Vagina (tissue), 2 donors: ENCODE data around the gene MYO9A. TPM values are rescaled to one million over a fixed set of nuclear protein-coding genes. Genes with fewer than 3 reads are reported as not detected.
"Not testable (repeated sequence)": the region's sequence is repeated elsewhere in the genome, so short reads cannot be mapped to it uniquely, and the experiment has no call there.

ENCODE experiments used
- DNase-seq, 2 donors: peaks; one replicate each; pipeline ENCODE4 v3.0.0-alpha.2; 2017; ENCODE audit errors: extremely low spot score in 2 of 2
- H3K27ac ChIP-seq: fragments of 200-600 bp; sonication (generic); one replicate; pipeline ENCODE4 v1.5.1; 2019
- H3K27me3 ChIP-seq: fragments of 200-600 bp; sonication (generic); one replicate; pipeline ENCODE4 v1.5.1; 2019
- H3K36me3 ChIP-seq, 2 donors: fragments of 200-600 bp; sonication (generic); one replicate each; pipeline ENCODE4 v1.5.1; 2017 to 2019
- H3K4me1 ChIP-seq: fragments of 200-600 bp; sonication (generic); one replicate; pipeline ENCODE4 v1.5.1; 2019
- H3K4me3 ChIP-seq, 2 donors: fragments of 200-600 bp; sonication (generic); 1 replicate in 1 of 2; 2 replicates in 1 of 2; pipeline ENCODE4 v1.5.1; 2016 to 2019
- H3K9me3 ChIP-seq: fragments of 200-600 bp; sonication (generic); one replicate; pipeline ENCODE4 v1.5.1; 2019
- CTCF ChIP-seq, 3 experiments: fragments of 450-650 bp in 2 of 3; fragments of 200-600 bp in 1 of 3; sonication (generic) in 1 of 3; IDR thresholded peaks; one replicate each; pipeline ENCODE4 v1.5.1; 2017 to 2019; ENCODE audit warnings: antibody characterized with exemption in 3 of 3, mild to moderate bottlenecking in 2 of 3, moderate library complexity in 2 of 3
- POLR2A ChIP-seq, 2 donors: fragments of 450-650 bp; IDR thresholded peaks; one replicate each; pipeline ENCODE4 v1.6.1; 2017; ENCODE audit warnings: antibody characterized with exemption in 2 of 2, mild to moderate bottlenecking in 2 of 2, moderate library complexity in 2 of 2
- POLR2AphosphoS5 ChIP-seq, 2 donors: sonication (generic); formaldehyde crosslinking; IDR thresholded peaks; one replicate each; pipeline ENCODE4 v1.9.0; 2017; ENCODE audit warnings: antibody characterized with exemption in 2 of 2, mild to moderate bottlenecking in 2 of 2, low read depth in 1 of 2; ENCODE audit not compliant: insufficient read depth in 1 of 2
- intact Hi-C: fragments of 100-400 bp; cut with DNase I; formaldehyde crosslinking; loops from one replicate; pipeline ENCODE4 v1.15.1; 2023
- total RNA-seq: library from RNA; depleted of rRNA; stranded (reverse); fragments of >200 nt; gene quantifications from one replicate; pipeline ENCODE4 v1.2.3, GENCODE V29; 2016

MYO9A gene
- total RNA-seq, 1 donor from 2014 or later = 50.3 TPM

- intact Hi-C loops = no loop called here
- no peaks in the 10 kb centered on the region for H3K36me3 ChIP-seq
- H3K4me1 ChIP-seq = peaks cover 9% of the 10 kb centered on the region
- no peak overlapping the region for H3K4me3 ChIP-seq
- no peaks in the 10 kb centered on the region for H3K27me3 ChIP-seq
- no peaks in the 10 kb centered on the region for H3K9me3 ChIP-seq
- TF ChIP-seq POLR2A (IDR thresholded peaks at IDR 0.05) (no peak), POLR2AphosphoS5 (IDR thresholded peaks at IDR 0.05; ENCODE audit: insufficient read depth in 1 of 2, low read depth in 1 of 2) (no peak), CTCF (IDR thresholded peaks at IDR 0.05) (no peak)
- no peak for DNase-seq
- H3K27ac ChIP-seq = no peak overlapping the region
Measured at GRCh38 chr15:72077950-72078349, 40.0 kb downstream of the MYO9A start.

DNA sequence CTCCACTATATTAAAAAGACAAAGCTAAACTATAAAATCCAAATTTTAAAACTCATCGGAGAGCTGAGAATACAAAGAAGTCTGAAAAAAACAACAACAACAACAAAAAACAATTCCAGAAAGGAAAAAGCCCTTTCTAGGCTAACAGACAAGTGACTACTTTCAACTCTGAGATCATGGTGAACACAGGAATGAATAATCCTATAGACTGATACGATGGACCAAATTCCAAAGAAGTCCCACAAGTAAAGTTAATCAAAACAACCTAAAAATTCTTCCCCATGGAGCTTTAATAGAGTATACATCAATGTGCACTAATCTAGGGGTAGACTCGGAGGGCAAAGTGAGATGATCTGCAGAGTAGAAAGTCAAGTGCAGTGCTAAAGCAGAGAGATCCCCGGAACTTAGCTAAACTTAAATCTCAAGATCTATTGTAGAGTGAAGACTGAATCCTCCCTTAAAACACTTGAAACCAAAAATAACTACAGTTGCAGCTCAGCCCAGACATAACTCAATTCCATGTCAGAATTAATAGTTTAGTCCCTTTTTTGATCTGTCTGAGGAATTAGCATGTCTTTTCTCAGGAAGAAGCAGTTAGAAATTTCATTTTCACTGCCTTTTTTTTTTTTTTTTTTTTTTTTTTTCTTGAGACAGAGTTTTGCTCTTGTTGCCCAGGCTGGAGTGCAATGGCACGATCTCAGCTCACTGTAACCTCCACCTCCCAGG, 43.5 kb downstream of the MYO9A start:
- no peaks in the 10 kb centered on the region for H3K27me3 ChIP-seq
- intact Hi-C loops = no loop called here
- peaks cover 17% of the 10 kb centered on the region for H3K4me1 ChIP-seq
- DNase-seq = no peak
- no peaks in the 10 kb centered on the region for H3K36me3 ChIP-seq
- TF ChIP-seq CTCF (IDR thresholded peaks at IDR 0.05) (no peak), POLR2AphosphoS5 (IDR thresholded peaks at IDR 0.05; ENCODE audit: insufficient read depth in 1 of 2, low read depth in 1 of 2) (no peak), POLR2A (IDR thresholded peaks at IDR 0.05) (no peak)
- no peaks in the 10 kb centered on the region for H3K9me3 ChIP-seq
- no peak overlapping the region for H3K27ac ChIP-seq
- no peak overlapping the region for H3K4me3 ChIP-seq

GRCh38 chr15:72071448-72071825, 46.5 kb downstream of the MYO9A start:
- H3K36me3 ChIP-seq, DNase-seq, H3K27ac ChIP-seq, intact Hi-C loops, H3K4me3 ChIP-seq, H3K9me3 ChIP-seq, H3K27me3 ChIP-seq: not testable (repeated sequence)
- peaks cover 17% of the 10 kb centered on the region for H3K4me1 ChIP-seq

DNA sequence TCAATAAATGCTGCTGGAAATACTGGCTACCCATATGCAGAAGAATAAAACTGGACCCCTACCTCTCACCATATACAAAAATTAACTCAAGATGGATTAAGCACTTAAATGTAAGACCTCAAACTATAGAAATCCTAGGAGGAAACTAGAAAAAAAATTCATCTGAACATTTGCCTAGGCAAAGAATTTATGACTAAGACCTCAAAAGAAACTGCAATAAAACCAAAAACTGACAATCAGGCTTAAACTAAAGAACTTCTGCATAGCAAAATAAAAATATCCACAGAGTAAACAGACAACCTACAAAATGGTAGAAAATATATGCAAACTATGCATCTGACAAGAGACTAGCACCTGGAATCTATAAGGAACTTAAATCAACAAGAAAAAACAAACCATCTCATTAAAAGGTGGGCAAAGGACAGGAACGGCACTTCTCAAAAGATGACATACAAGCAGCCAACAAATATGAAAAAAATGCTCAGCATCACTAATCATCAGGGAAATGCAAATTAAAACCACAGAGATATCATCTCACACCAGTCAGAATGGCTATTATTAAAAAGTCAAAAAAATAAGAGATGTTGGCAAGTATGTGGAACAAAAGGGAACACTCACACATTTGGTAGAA, 47.0 kb downstream of the MYO9A start:
- no peak for DNase-seq
- Histone ChIP-seq H3K27me3 (no peaks in the 10 kb centered on the region), H3K4me1 (peaks cover 17% of the 10 kb centered on the region), H3K27ac (no peak overlapping the region), H3K9me3 (no peaks in the 10 kb centered on the region), H3K36me3 (no peaks in the 10 kb centered on the region), H3K4me3 (no peak overlapping the region)
- intact Hi-C loops = no loop called here
- no peak for TF ChIP-seq POLR2AphosphoS5 (IDR thresholded peaks at IDR 0.05; ENCODE audit: insufficient read depth in 1 of 2, low read depth in 1 of 2)

DNA sequence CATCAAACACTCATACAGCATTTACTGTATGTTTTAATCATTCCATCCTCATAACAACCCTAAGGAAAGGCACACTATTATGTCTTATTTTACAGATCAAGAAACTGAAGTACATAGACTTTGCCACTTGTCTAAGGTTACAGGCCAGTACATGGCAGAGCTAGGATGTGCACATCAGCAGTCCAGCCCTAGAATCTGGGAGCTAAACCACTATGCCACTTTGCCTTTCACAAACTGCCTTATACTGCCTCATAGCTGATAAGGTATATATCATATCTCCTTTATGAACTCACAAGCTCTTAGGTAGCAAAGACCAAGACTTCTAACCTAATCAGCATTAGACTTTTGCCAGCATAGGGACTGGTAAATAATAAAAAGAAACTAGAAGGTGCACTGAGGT, 49.1 kb downstream of the MYO9A start:
- no peak for DNase-seq
- H3K27ac ChIP-seq = no peak overlapping the region
- H3K9me3 ChIP-seq = no peaks in the 10 kb centered on the region
- intact Hi-C loops = no loop called here
- no peak overlapping the region for H3K4me3 ChIP-seq
- no peak for TF ChIP-seq POLR2AphosphoS5 (IDR thresholded peaks at IDR 0.05; ENCODE audit: insufficient read depth in 1 of 2, low read depth in 1 of 2)
- TF ChIP-seq CTCF (IDR thresholded peaks at IDR 0.05) = no peak
- no peak for TF ChIP-seq POLR2A (IDR thresholded peaks at IDR 0.05)
- no peaks in the 10 kb centered on the region for H3K27me3 ChIP-seq
- H3K4me1 ChIP-seq = peaks cover 8% of the 10 kb centered on the region
- no peaks in the 10 kb centered on the region for H3K36me3 ChIP-seq

DNA sequence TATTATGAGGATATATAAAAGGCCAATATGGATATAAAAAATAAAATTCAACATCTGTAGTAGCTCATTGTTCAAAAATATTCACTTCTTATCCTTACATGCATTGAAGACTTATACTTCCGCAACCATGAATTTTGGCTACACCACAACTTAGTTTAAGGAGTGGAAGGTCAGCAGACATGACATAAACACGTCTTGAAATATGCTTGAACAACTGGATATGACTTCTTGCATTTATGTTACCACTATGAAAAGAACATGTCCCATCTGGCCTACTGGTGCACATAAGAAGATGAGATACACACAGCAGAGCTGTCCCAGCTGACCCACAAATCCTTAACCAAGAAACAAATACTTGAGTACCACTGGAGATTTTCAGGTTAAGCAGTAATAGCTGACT, 52.1 kb downstream of the MYO9A start:
- no peak overlapping the region for H3K4me3 ChIP-seq
- intact Hi-C loops = no loop called here
- H3K9me3 ChIP-seq = no peaks in the 10 kb centered on the region
- H3K27me3 ChIP-seq = no peaks in the 10 kb centered on the region
- TF ChIP-seq POLR2A (IDR thresholded peaks at IDR 0.05) (no peak), POLR2AphosphoS5 (IDR thresholded peaks at IDR 0.05; ENCODE audit: insufficient read depth in 1 of 2, low read depth in 1 of 2) (no peak), CTCF (IDR thresholded peaks at IDR 0.05) (no peak)
- no peaks in the 10 kb centered on the region for H3K4me1 ChIP-seq
- DNase-seq = no peak
- no peaks in the 10 kb centered on the region for H3K36me3 ChIP-seq
- no peak overlapping the region for H3K27ac ChIP-seq
